ENCODE measurements around the gene NOTCH1.
A peak's percentile ranks its signal among the peaks of the same experiment; 100 is the strongest.
"Not testable (repeated sequence)": the region's sequence is repeated elsewhere in the genome, so short reads cannot be mapped to it uniquely, and the experiment has no call there.

The NOTCH1 gene

DNA sequence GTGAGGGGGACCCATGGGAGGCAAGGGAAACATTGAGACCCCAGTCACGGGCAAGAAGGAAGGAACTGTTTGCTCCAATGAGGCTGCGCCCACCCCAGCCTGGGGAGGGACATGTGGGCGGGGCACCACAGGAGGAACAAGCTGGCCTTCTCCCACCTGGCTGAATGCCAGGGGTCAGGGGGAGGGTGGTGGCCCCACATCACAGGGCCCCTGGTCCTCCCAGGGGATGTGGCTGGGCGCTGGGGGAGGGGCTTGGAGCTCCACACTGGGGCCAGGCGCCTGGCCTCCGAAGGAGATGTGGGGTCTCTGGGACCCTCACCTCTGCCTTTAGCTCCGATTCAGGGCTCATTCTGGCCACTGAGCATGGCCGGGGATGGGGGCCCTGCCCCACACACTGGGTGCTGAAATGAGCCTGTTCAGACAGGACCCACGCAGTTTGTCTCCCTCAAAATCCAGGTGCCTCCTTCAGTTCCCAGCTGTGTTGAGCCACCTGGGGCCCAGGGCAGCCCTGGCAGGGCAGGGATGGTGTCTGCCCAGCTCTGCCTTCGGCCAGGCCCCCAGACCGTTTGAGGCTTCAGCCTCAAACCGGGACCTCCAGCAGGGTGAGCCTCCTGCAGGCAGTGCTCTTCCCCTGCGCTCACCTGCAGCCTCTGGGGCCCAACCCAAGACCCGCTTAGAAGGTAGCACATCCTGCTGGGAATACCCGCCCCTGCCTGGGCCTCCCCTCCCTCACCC is 33.2 kb upstream of the NOTCH1 start:
- in situ Hi-C loops (cut with HindIII; ENCODE audit: low sequenced_read_pairs) = no loop called here
- DNase-seq (ENCODE audit: low read depth, low spot score) = no peak
- TF ChIP-seq, protein P1, sequence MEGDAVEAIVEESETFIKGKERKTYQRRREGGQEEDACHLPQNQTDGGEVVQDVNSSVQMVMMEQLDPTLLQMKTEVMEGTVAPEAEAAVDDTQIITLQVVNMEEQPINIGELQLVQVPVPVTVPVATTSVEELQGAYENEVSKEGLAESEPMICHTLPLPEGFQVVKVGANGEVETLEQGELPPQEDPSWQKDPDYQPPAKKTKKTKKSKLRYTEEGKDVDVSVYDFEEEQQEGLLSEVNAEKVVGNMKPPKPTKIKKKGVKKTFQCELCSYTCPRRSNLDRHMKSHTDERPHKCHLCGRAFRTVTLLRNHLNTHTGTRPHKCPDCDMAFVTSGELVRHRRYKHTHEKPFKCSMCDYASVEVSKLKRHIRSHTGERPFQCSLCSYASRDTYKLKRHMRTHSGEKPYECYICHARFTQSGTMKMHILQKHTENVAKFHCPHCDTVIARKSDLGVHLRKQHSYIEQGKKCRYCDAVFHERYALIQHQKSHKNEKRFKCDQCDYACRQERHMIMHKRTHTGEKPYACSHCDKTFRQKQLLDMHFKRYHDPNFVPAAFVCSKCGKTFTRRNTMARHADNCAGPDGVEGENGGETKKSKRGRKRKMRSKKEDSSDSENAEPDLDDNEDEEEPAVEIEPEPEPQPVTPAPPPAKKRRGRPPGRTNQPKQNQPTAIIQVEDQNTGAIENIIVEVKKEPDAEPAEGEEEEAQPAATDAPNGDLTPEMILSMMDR (IDR thresholded peaks at IDR 0.05; ENCODE audit: low read depth, low read length) = no peak
- no peak overlapping the region for H3K4me3 ChIP-seq (ENCODE audit: low read depth, low read length)

DNA sequence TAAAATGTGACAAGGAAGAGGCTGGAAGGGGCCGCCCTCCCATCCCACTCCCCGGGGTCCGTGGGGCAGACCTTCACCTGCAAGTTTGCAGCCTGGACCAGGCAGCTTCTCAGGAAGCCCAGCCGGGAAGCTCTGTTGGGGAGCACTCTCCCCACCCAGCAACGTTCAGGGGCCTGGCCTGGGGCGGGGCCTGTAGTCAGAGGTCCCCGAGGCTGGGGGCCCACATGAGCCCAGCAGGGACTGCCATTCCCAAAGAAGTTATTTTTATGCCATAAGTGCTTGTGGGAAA is 32.7 kb upstream of the NOTCH1 start:
- H3K4me3 ChIP-seq (ENCODE audit: low read depth, low read length) = no peak overlapping the region
- in situ Hi-C loops (cut with HindIII; ENCODE audit: low sequenced_read_pairs) = no loop called here
- TF ChIP-seq, protein P1 (IDR thresholded peaks at IDR 0.05; ENCODE audit: low read depth, low read length) = no peak
- no peak for DNase-seq (ENCODE audit: low read depth, low spot score)

DNA sequence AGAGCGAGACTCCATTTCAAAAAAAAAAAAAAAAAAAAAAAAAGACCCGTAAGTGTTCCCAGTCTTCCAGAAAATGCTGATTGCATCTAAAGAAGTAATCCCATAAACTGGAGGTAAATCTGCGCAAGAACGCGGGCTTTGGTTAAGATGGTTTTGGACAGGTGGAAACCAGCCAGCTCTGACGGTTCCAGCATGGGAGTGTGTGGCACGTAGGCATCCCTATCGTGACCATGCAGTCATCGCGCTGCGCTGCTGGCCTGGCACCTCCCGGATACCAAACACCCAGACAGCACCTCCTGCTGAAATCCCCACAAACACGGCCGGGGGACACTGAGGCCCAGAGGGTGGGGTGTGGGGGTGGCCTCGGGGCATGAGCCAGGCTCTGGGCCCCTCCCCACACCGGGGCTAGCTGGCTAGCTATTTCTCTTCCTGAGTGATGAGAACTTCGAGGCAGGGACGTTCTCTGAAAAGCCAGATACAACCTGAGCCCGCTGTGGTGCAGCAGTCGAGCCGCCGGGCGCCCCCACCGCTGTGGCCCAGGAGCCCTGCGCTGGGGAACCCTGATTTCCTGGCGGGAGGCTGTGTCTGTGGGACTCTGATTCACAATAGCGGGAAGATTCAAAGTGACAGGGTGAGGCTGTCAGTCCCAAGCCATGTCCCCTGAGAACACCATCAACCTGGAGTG is 32.2 kb upstream of the NOTCH1 start:
- no peak for DNase-seq (ENCODE audit: low read depth, low spot score)
- in situ Hi-C loops (cut with HindIII; ENCODE audit: low sequenced_read_pairs) = no loop called here
- TF ChIP-seq, protein P1 (IDR thresholded peaks at IDR 0.05; ENCODE audit: low read depth, low read length) = no peak
- no peak overlapping the region for H3K4me3 ChIP-seq (ENCODE audit: low read depth, low read length)

DNA sequence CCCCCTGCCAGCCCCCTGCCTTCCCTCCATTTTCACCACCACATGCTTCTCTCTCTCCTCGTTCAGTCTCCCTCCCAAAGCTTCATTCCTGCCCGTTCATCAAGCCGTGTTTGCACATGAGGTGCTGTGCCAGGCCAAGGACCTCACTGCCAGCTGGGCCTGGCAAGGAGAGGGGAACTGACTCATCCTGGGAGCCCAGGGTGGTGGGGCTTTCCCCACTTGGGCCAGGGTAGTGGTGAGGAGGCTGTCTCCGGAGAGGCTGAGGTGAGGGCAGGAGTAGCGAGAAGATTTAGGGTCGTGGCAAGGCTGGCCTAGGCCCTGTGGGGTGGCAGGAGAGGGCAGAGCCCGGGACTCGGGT is 30.4 kb upstream of the NOTCH1 start:
- peak; percentile 40 for DNase-seq (ENCODE audit: low read depth, low spot score)
- TF ChIP-seq, protein P1 (IDR thresholded peaks at IDR 0.05; ENCODE audit: low read depth, low read length) = no peak
- H3K4me3 ChIP-seq (ENCODE audit: low read depth, low read length) = no peak overlapping the region
- in situ Hi-C loops (cut with HindIII; ENCODE audit: low sequenced_read_pairs) = no loop called here

DNA sequence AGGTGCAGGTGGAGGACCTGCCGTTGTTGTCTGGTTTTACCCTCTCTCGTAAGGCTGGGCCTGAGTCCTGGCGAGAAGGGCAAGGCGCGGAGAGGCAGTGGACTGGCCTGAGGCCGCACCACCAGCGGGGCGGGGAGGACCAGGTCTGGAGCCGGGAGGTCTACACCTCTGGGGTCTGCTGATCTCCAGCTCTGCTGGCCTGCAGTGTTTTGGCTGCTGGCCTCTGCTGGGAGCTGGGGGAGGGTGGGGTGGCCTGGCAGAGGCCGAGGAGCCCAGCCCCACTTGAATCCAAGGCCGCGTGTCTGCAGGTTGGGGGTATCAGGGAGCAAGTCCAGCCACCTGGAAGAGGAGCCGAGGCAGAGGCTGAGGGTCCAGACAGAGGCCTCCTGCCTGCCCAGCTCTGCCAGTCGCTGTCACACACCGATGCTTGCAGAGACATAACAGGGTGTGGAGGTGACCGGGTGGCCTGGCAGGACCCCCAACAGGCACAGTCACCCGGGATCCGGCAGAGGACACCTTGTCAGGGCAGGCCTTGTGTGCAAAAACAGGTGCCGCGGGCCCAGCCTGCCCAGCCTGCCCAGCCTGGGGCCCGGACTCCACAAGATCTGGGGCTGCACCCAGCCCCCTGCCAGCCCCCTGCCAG is 29.9 kb upstream of the NOTCH1 start:
- no peak for DNase-seq (ENCODE audit: low read depth, low spot score)
- TF ChIP-seq, protein P1 (IDR thresholded peaks at IDR 0.05; ENCODE audit: low read depth, low read length) = no peak
- in situ Hi-C loops (cut with HindIII; ENCODE audit: low sequenced_read_pairs) = no loop called here
- no peak overlapping the region for H3K4me3 ChIP-seq (ENCODE audit: low read depth, low read length)

DNA sequence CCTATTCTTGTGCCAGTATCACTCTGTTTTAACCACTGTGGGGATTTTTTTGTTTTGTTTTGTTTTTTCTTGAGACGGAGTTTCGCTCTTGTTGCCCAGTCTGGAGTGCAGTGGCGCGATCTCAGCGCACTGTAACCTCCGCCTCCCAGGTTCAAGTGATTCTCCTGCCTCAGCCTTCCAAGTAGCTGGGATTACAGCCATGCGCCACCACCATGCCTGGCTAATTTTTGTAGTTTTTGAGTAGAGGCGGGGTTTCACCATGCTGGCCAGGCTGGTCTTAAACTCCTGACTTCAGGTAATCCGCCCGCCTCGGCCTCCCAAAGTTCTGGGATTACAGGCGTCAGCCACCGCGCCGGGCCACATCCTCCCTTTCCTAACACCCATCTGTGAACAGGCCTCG is 28.8 kb upstream of the NOTCH1 start:
- H3K4me3 ChIP-seq (ENCODE audit: low read depth, low read length); in situ Hi-C loops (cut with HindIII; ENCODE audit: low sequenced_read_pairs); DNase-seq (ENCODE audit: low read depth, low spot score): not testable (repeated sequence)
